GM12864 (cell line): ENCODE results near the gene MALRD1.

Experiments
- DNase-seq: peaks from one replicate; pipeline ENCODE4 v3.0.0-alpha.2; 2011; ENCODE audit warnings: low read depth
- H3K4me3 ChIP-seq: 2 replicates; pipeline ENCODE4 v1.5.1; 2011; ENCODE audit warnings: mild to moderate bottlenecking, low read depth, low read length, control low read depth
- TF ChIP-seq, protein P1 (sequence below): IDR thresholded peaks from 2 replicates; pipeline ENCODE4 v1.5.1; 2011; ENCODE audit warnings: low read depth, mild to moderate bottlenecking, moderate library complexity, low read length, control low read depth, inconsistent platforms; ENCODE audit errors: missing control alignments

MALRD1 gene

DNA sequence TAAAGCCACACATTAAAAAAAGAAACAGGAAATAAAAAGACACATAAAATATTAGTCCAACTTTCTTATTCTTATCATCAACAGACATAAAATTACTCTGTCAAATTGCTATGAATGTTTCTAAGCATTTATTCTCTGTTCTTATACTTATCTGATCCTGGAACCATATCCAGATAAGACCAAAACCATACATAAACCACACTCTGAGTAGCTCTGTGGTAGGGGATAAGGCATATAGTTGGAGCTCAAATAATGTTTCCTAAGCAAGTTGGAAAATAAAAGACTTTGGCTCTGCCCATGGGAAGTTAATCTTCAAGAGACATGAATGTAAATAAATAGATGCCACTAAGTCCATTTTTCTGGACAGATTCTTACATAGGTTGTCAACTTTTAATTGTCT lies 664.6 kb downstream of the MALRD1 start:
- H3K4me3 ChIP-seq, result no peak overlapping the region
- no peak for DNase-seq
- TF ChIP-seq, protein P1, sequence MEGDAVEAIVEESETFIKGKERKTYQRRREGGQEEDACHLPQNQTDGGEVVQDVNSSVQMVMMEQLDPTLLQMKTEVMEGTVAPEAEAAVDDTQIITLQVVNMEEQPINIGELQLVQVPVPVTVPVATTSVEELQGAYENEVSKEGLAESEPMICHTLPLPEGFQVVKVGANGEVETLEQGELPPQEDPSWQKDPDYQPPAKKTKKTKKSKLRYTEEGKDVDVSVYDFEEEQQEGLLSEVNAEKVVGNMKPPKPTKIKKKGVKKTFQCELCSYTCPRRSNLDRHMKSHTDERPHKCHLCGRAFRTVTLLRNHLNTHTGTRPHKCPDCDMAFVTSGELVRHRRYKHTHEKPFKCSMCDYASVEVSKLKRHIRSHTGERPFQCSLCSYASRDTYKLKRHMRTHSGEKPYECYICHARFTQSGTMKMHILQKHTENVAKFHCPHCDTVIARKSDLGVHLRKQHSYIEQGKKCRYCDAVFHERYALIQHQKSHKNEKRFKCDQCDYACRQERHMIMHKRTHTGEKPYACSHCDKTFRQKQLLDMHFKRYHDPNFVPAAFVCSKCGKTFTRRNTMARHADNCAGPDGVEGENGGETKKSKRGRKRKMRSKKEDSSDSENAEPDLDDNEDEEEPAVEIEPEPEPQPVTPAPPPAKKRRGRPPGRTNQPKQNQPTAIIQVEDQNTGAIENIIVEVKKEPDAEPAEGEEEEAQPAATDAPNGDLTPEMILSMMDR, result no peak

DNA sequence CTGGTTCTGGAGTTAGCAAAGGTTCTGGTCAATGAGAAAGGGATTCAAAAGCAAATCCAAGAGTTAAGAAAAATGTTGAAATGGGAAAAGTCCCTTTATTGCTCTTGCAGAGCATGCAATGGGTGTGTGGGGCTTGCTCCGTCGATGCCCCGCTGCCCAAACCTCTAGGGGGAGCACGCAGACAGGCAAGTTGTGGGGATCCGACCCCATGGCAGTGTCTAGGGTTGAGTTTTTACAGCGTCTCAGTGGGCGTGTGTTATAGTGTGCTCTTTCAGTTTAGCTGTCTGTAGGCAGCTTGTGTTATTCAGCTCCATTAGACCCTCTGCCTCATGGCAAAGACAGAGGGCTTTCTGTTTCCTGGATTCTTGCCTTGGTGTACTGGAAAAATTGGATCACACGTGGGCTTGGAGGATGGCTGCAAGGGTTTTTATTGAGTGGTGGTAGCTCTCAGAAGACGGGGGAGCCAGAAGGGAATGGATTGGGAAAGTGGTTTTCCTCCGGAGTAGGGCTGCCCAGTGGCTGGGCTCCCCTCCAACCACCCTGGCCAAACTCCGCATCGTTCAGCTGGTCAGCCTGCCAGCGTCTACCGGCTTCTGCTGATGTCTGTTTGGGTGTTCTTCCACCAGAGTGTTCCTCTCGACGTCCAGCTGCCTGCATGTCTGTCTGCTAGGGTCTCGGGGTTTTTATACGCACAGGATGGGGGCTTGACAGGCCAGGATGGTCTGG lies 665.4 kb downstream of the MALRD1 start:
- TF ChIP-seq, protein P1, result no peak
- H3K4me3 ChIP-seq, result no peak overlapping the region
- no peak for DNase-seq

DNA sequence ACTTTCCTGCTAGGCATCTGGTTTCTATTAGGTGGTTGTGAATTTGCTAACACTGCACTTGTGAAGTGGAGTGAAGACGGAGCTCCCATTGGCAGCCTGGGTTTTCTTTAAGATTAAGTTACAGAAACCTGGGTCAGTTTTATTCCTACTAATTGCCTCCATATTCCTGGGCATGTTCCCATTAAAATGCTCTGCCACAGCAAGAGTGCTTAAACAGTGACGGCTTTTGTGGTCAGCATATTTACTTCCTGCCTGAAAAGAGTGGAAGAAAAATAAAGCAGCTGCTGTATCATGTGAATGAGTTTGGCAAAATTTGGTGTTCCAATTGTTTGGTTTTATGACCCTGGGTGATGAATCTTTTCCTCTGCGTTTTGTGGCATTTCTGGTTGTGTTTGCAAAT lies 670.7 kb downstream of the MALRD1 start:
- TF ChIP-seq, protein P1, result no peak
- no peak overlapping the region for H3K4me3 ChIP-seq
- DNase-seq, result no peak

DNA sequence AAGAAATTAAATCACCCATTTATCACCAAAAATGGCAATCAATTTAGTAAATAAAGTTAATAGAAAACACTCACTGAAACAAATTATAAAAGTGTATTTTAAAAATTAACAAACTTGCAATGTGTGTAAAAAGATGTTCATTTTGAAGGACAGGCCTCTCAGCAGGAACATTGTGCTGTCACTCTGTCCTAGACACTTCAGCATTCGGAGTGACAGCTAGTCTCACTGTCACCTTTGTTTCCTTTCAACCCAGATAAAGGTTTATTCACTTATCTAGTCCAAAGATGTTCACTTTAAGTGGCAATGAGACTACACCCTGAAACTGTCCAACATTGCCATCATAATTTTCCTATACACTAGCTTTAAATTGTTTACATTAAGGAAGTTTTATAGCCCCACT lies 675.7 kb downstream of the MALRD1 start:
- H3K4me3 ChIP-seq, result no peak overlapping the region
- TF ChIP-seq, protein P1, result no peak
- no peak for DNase-seq

DNA sequence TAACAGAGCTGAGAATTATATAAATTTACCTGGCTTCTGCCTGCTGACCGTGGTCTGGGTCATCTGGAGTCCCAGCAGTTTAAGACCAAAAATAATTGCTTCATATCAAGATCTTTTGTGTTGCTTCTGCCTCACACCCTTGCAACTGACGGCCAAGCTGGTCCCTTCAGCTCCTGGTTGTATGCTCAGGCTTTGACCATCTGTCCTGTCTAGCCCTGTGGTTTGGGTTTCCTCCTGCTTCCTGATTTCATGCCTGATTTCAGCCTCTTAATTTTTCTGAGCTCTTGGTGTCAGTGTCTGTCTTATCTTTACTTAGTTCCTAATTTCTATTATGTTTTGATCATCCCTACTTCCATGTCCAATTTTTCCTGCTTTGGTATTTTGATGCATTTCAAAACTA lies 679.8 kb downstream of the MALRD1 start:
- no peak overlapping the region for H3K4me3 ChIP-seq
- TF ChIP-seq, protein P1, result no peak
- no peak for DNase-seq

DNA sequence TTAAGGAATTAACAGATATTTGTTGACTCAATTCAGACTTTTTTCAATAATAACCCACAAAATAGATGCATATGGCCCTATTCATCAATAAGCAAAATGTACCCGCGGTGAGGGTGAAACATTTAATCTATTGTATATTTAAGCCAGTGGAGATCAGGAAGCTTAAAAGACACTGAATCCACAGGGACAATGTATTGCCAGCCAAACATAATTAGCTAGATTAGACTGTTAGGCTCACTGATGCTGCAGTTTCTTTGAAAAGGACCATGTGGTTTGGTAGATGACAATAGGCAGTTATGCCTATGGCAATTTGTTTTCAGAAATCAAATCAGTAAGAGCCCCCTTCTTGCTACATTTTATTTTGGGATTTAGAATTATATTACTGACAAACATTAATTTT lies 680.4 kb downstream of the MALRD1 start:
- no peak for DNase-seq
- TF ChIP-seq, protein P1, result no peak
- H3K4me3 ChIP-seq, result no peak overlapping the region

DNA sequence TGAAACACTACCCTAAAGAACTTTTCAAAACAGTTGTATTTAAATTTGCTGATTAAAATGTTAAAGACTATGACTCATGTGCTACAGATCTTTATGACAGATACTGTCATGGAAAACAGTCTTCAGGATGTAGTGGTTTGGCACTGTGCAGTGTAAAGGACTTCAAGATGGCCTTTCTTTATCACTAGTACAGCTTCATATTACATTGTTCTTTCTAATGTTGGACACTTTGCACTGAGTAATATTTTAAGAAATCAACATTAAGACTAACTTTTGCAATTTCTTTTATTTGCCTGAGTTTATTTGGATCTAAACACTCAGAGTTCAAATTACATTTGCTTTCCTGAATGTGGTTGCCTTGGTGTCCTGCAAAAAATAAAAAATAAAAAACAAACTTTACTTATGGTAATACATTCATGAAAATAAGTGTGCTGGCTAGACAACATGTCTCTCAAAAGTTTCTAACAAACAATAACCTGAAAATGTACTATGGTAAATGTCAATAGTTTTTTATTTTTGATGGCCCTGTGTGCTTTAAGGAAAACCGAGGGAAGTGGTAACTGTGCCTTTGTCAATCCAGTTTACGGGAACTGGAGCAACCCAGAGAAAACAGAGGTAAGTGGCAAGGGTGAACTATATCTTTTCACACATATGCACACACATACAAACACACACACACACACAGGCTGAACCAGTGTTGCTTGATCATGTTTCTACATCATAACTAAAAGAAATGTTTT lies 681.7 kb downstream of the MALRD1 start:
- no peak overlapping the region for H3K4me3 ChIP-seq
- TF ChIP-seq, protein P1, result no peak
- DNase-seq, result no peak
